ENCODE data around the gene TREML4. TPM values are rescaled to one million over a fixed set of nuclear protein-coding genes. Genes with fewer than 3 reads are reported as not detected.

Gene TREML4
- polyA plus RNA-seq, 1 donor from 2014 or later: not detected

- Histone ChIP-seq H3K27me3 (ENCODE audit: insufficient read depth, low read depth, low read length) (no peaks in the 10 kb centered on the region), H3K9me2 (ENCODE audit: insufficient read depth, low read length) (no peaks in the 10 kb centered on the region), H3K4me2 (ENCODE audit: low read length) (no peak overlapping the region), H3K4me3 (ENCODE audit: low read length) (no peak overlapping the region), H3K9ac (ENCODE audit: low read length) (no peak overlapping the region), H3F3A (ENCODE audit: insufficient read depth, low read length, poor library complexity, severe bottlenecking) (no peaks in the 10 kb centered on the region), H3K79me2 (replicated peaks; ENCODE audit: insufficient read depth, low read length) (no peaks in the 10 kb centered on the region), H3K27ac (ENCODE audit: low read length) (no peak overlapping the region), H2AFZ (ENCODE audit: low read depth, low read length) (no peak overlapping the region), H4K20me1 (ENCODE audit: insufficient read depth) (no peaks in the 10 kb centered on the region), H3K36me3 (ENCODE audit: insufficient read depth, low read length) (no peaks in the 10 kb centered on the region), H3K9me3 (ENCODE audit: low read length) (no peaks in the 10 kb centered on the region)
- TF ChIP-seq SMC3 (conservative IDR thresholded peaks at IDR 0.05; ENCODE audit: poor library complexity) (no peak), EZH2 (IDR thresholded peaks at IDR 0.05; ENCODE audit: borderline replicate concordance, insufficient read depth, low read length, poor library complexity, severe bottlenecking) (no peak), MXI1 (conservative IDR thresholded peaks at IDR 0.05; ENCODE audit: poor library complexity, severe bottlenecking) (no peak), REST (IDR thresholded peaks at IDR 0.05; ENCODE audit: borderline replicate concordance) (no peak), CTCF (IDR thresholded peaks at IDR 0.05; ENCODE audit: poor library complexity, severe bottlenecking) (no peak), TAF1 (IDR thresholded peaks at IDR 0.05; ENCODE audit: low read depth) (no peak)
Measured at GRCh38 chr6:41231246-41231645, 3.1 kb downstream of the TREML4 start.

GRCh38 chr6:41232667-41233066, 4.5 kb downstream of the TREML4 start:
- Histone ChIP-seq H3K36me3 (ENCODE audit: insufficient read depth, low read length) (no peaks in the 10 kb centered on the region), H3K27ac (ENCODE audit: low read length) (no peak overlapping the region), H3K27me3 (ENCODE audit: insufficient read depth, low read depth, low read length) (no peaks in the 10 kb centered on the region), H3K4me3 (ENCODE audit: low read length) (no peak overlapping the region), H3K4me2 (ENCODE audit: low read length) (no peak overlapping the region), H3K9me3 (ENCODE audit: low read length) (no peaks in the 10 kb centered on the region), H3K79me2 (replicated peaks; ENCODE audit: insufficient read depth, low read length) (no peaks in the 10 kb centered on the region), H3K9ac (ENCODE audit: low read length) (no peak overlapping the region), H2AFZ (ENCODE audit: low read depth, low read length) (no peak overlapping the region), H3K9me2 (ENCODE audit: insufficient read depth, low read length) (no peaks in the 10 kb centered on the region), H3F3A (ENCODE audit: insufficient read depth, low read length, poor library complexity, severe bottlenecking) (no peaks in the 10 kb centered on the region), H4K20me1 (ENCODE audit: insufficient read depth) (no peaks in the 10 kb centered on the region)
- TF ChIP-seq TAF1 (IDR thresholded peaks at IDR 0.05; ENCODE audit: low read depth) (no peak), EZH2 (IDR thresholded peaks at IDR 0.05; ENCODE audit: borderline replicate concordance, insufficient read depth, low read length, poor library complexity, severe bottlenecking) (no peak), RAD21 (conservative IDR thresholded peaks at IDR 0.05) (no peak), EP300 (conservative IDR thresholded peaks at IDR 0.05; ENCODE audit: poor library complexity, severe bottlenecking) (no peak), MXI1 (conservative IDR thresholded peaks at IDR 0.05; ENCODE audit: poor library complexity, severe bottlenecking) (no peak), REST (IDR thresholded peaks at IDR 0.05; ENCODE audit: borderline replicate concordance) (no peak), POLR2AphosphoS5 (IDR thresholded peaks at IDR 0.05) (no peak), CTCF (IDR thresholded peaks at IDR 0.05; ENCODE audit: poor library complexity, severe bottlenecking) (no peak), SMC3 (conservative IDR thresholded peaks at IDR 0.05; ENCODE audit: poor library complexity) (no peak)
